HG02571 (cell line): ENCODE results near the gene MBOAT2.

Experiments used
- ATAC-seq: cut with Tn5 transposase; IDR thresholded peaks from one replicate; pipeline ENCODE4 v1.9.1; 2021; ENCODE audit warnings: mild to moderate bottlenecking, moderate library complexity; ENCODE audit not compliant: unreplicated experiment

The MBOAT2 gene

DNA sequence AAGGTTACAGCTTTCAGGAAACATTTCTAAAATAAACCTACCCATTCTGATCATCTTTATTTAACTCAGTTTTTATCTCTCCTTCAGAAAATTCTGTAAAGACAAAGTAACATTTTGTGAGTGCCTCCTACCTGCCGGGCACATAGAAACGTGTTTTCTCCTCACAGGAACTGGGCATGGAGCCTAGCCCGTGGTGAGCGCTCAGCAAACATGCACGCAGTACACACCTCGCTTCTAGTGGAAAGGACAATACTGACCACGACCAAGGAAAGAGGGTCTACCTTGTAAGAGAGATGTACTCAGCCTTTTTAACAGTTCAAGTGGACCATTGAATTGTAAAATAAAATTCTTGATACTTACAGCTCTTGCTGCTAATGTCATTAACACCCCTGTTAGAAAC lies 141.3 kb downstream of the MBOAT2 start:
- no peak for ATAC-seq

DNA sequence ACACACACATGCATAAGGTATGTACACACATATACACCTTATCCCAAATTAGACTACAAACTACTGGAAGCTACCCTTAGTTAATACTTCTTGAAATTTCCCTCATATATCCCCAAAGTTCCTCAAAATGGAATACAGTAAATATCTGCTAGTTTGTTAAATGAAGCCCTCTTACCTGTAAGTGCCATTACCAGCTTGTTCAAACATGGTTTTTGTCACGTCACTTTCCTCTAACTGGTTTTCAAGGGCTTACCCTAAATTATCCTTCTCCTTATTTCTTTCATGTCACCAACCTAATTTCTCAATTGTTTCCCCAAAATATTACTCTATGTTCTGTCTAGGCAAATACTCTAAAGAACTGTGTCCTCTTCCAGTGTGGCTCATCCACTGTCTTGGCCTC lies 141.7 kb downstream of the MBOAT2 start:
- no peak for ATAC-seq

DNA sequence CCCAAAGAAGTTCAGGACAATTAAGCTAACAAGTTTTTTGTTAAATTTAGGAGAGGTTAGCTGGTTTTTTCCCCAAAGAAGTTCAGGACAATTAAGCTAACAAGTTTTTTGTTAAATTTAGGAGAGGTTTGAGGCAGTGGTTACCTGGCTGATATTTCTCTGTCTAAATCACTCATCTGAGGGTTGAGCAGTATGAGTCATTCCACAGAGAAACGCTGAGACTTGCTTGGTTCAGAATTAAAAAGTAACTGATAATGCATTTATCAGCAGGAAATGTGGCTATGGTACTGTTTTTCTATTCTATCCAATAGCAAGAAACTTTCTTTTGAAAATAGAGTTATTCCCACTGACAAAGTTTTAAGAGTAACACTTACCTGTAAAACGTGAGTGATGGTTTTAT lies 143.2 kb downstream of the MBOAT2 start:
- no peak for ATAC-seq

DNA sequence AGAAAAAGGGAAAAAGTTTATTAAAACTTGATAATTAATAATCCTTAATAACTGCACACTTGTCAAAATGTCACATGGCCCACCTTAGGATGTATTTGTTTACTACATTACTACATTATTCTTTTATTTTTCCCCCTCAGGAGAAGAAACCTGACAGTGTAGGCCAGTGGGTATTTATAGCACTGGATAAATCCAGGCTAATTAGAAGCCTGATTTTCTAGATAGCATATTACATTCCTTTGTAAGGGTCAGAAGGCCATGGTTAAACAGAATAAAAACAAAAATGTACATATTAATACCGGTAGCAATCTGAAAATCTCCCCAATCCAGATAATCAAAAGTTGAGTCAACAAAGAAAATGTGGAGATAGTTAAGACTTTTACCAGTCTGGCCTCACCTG lies 144.6 kb downstream of the MBOAT2 start:
- no peak for ATAC-seq

DNA sequence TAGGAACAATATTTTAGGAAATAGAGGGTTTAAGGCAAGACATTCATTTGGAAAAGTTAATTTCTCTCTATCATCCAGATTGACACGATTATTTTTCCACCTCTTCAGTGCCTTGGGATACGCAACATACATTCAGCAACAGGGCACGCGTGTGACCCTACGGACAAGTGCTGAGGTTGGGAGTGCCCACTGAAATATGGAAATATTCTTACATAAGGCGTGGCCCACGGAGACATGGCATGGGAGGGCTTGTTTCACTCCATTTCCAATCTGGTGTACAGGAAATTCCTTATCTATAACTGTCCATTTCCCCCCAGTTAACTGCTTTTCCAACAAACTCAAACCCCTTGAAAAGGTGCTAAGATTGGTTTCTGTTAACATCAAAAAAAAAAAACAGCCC lies 145.2 kb downstream of the MBOAT2 start:
- ATAC-seq = no peak

DNA sequence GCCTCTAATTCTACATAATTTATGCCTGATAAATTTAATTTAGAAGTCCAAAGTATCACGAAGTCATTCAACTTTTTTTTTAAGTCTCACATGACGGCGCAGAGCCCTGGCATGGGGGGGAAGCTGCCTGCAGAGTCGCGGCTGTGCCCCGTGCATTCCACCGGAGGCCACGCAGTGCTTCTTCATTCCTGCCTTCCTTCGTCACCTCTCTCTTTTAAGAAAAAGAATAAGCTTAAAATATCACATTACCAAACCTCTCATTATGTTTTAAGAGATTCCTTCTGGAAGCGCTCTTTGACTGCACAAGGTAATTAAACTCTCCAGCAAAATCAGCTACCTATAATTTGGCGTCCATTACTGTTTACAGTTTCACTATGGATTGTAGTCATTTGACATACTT lies 145.8 kb downstream of the MBOAT2 start:
- no peak for ATAC-seq

DNA sequence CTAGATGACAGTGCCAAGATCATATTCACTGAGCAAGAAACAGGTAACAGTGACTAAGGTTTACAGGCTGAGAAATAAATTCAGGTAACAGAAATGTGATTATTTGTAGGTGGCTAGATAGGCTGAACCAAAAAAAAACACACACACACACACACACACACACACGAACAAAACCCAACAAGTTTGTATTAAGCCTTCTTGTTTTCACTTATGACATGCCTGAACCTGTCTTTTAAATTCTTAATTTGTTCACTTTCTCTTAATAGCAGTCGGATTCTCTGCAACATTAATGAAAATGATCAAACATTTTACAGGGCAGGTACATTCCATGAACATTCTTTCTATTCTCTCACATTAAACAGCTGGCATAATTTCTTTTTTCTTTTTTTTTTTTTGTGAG lies 147.3 kb downstream of the MBOAT2 start:
- ATAC-seq = no peak

DNA sequence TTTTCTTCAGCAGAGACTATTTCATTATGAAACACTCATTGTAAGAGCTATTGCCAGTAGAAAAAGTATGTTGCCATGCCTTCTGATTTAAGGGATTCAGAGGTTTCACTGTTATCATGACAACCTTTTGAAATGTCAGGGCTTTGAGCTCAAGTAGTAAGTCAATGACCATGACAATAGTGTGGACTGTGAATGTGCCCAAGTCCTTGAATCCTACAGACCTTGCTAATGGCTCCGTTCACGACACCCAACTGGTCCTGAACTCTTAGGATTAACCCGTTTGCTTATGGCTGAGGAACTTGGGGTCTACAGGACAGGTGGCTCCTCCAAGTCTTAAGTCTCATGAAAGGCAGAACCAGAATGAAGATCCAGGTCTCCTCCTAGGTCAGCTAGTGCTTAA lies 148.5 kb downstream of the MBOAT2 start:
- no peak for ATAC-seq

DNA sequence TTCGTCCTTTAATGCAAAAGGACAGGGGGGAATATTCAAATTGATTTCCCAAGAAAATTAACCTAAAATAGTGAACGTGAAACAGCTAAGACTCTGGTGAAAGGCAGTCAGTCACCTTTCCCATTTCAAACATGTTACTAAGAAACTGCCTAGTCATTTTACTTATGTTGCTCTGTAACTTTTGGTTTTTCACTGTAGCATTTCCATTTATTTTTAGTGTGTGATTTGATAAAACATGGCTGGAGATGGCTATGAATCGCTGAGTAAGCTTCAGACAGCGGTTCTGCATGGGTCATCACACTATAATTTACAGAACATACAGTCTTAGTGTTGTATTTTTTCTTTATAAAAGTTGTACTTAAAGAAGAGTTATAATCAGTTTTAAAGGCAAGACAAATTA lies 150.1 kb downstream of the MBOAT2 start:
- no peak for ATAC-seq

DNA sequence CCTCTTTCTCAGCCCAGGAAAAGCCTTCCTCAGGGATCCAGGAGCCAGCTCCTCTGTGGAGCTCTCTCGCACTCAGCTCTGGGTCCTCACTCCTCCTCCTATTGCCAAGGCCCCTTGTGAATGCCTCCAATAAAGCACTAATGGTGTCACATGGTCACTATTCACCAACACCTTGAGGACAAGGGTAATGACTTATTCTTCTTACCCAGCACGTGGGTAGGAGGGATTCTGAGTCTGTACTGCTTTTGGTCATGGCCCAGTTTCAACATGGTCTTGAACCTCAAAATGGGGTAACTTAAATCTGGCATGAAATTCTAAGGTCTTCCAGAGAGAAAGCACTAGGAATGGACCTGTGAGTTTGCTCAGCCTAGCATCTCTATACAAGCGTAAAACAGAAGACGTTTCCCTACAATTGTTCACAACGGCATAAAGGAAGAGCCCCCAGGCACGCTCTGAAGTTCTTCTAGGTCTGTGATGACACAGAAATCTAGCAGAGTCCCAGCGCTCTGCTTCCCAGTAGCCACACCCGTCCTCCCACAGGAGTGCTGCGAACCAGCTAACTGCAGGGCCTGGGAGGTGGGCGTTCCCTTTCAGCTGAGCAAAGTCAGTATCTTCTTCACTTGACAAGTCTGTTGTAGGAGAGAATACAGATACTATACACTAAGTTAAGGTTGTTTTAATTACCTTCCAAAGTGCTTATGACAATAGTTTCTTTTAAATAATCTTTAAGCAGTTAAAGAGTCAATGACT lies 151.5 kb downstream of the MBOAT2 start:
- ATAC-seq = no peak

DNA sequence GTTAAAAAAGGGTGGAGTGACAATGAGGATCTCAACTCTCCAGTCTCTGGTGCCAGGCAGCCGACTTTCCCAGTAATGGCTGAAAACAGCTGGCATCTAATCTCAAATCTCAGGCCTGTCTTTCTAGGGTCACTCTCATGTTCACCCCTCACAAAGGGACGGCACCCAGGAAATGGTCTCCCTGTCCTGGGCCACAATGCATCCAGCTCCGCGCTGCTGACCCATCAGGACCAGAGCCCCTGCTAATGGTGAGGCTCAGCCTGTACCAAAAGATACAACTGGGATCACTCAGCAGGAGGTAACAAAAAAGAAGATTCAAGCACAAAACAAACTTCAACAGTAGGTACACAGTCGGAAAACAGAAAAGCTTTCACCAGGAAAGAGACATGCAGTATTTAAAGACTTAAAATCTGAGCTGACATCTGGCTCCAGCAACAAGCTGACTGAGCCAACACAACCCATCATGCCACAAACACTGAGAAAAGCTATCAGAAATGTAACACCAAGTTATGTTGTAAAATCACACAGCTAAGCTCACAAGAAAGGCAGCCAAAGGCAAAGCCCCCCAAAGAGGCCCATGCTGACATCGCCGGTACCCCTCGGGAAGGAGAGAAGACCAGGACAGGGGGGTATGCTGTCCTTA lies 152.5 kb downstream of the MBOAT2 start:
- ATAC-seq = no peak

DNA sequence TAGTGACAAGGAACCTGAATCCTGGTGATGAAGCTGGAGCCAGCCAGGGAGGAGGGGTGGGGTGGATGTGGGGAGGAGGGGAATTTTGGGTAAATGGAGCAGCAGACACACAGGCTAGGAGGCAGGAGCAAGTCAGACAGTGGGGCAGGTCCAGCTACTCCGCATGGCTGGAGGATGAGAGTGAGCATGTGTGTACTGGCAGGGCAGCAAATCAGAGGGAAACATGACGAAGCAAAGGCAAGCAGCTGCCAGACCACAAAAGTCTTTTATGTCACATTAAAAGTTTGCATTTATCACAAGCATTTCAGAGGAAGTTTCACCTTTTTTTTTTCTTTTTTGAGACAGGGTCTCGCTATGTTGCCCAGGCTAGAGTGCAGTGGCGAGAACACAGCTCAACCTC lies 154.2 kb downstream of the MBOAT2 start:
- ATAC-seq = no peak

DNA sequence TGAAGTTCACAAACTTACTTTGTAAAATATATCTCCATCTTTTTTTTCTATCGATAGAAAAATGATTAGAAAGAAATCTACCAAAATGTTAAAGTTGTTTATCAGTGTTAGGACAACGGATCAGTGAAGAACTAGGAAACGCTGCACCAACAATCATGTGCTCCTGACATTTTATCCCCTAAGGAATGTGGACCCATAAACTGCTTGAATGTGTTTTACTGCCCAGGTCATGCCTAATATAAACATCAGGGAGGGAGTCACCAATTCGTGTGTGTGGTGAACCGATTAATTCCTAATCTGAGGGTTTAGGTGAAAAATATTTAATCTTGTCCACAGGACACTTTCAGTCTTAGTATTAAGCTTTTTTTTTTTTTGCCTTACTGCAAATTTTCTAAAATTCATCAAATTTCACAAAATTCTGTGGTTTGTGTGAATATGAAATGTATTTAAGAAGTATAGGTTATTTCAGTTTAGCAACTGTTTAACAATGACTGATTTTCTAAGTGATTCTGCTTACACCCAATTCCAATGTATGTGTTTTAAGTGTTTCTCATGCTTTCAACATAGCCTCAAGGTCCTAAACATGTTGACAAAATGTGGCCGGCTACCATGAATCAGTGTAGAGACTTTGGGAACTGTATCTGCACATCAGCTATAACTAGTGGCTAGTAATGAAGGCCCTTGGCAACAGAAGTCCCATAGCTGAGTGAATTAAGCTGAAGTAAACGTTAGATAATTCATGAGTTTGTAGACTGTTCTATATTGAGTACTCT lies 155.0 kb downstream of the MBOAT2 start:
- ATAC-seq = no peak

DNA sequence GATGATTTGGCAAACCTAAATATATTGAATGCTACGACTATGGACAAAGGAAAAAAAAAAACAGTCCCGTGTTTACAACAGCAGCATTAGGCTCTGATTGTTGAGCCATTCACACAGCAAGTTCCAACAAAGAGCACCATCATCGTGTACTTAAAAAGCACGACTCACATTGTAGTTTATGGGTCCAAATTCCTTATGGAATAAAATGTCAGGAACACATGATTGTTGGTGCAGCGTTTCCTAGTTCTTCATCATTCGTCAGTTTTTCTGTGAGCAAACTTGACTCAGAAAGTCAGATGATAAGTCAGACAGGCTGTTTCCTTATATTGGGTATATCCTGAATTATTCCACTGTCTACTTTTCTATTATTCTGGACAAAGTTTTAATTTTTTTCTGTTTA lies 156.1 kb downstream of the MBOAT2 start:
- ATAC-seq = no peak

DNA sequence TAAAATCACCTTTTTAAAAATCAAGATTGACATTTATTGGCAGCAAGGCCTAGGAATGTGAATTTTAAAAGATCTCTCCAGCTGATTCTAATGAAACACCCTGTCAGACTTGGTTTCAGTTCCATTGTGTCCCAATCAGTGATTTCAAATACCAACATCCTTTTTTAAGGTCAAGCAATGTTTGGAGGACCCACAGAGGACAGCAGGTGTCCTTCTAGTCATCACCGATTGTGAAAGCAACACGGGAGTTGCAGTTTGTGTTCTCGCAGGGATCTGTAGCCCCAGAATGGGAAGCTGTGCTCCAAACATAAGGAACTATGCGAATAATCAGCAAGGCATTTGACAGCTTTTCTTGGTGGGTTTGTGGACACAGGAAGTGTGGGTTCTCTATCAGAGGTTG lies 161.6 kb downstream of the MBOAT2 start:
- ATAC-seq = no peak

DNA sequence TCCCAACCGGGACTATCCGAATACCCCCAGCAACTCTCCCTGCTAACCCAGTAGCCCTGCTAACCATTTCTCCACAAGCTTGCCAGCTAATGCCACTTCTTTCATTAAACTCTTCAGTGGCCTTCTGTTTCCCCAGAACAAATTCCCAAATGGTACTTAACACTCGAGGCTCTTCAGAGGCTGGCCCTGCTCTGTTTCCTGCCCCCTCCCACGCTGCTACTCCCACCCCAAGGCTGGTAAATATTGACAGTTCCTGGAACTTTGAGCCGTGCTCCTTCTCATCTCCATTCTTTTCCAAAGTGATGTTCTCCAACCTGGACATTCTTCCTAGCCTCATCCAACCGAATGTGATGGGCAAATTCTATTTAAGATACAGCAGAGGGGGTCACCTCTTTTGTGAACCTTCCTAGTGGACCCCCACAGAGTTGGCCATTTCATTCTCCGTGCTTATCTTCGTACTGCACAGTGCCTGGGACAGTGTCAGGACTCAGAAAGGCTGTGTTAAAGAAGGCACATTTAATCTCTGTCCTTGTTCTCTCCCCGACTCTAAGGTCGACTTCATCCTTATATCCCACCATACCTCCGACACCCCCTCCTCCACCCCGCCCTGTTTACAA lies 162.9 kb downstream of the MBOAT2 start:
- ATAC-seq = no peak

DNA sequence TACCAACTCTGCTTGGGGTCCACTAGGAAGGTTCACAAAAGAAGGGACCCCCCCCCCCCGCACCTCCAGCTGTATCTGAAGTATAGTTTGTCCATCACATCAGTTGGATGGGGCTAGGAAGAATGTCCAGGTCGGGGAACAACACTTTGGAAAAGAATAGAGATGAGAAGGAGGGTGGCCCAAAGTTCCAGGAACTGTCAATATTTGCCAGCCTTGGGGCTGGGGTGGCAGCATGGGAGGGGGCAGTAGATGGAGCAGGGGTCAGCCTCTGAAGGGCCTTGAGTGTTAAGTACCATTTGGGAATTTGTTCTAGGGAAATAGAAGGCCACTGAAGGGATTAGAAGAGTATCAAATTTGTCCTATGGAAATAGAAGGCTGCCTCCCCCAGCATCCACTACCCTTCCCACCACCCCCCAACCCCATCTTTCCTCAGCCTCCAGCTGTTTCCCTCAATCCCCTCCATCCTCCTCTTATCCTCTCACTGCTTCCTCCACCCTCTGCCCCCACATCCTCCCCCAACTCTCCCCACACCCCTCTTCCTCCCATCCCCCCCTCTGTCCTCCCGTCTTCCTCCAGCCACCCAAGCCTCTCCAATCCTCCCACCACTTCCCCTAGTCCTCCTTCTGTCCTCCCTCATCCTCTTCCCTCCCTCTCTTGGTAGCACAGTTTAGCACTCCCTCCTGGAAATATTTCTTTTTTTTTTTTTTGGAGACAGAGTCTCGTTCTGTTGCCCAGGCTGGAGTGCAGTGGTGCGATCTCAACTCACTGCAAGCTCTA lies 164.1 kb downstream of the MBOAT2 start:
- no peak for ATAC-seq

DNA sequence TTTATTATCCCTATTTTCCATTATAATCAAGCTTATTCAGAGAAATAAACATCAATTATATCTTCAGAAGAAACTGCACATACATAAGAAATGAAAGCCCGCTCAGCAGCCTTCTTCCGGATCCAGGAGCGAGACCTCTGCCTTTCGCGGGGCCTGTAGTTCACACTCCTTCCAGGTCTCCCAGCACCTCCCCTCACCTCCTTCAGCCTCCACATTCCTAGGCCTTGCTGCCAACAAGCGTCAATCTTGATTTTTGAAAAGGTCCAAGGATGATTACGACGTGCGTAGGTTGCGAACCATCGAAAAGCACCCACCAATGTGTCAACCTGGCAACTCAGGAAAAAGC lies 165.7 kb downstream of the MBOAT2 start:
- no peak for ATAC-seq

DNA sequence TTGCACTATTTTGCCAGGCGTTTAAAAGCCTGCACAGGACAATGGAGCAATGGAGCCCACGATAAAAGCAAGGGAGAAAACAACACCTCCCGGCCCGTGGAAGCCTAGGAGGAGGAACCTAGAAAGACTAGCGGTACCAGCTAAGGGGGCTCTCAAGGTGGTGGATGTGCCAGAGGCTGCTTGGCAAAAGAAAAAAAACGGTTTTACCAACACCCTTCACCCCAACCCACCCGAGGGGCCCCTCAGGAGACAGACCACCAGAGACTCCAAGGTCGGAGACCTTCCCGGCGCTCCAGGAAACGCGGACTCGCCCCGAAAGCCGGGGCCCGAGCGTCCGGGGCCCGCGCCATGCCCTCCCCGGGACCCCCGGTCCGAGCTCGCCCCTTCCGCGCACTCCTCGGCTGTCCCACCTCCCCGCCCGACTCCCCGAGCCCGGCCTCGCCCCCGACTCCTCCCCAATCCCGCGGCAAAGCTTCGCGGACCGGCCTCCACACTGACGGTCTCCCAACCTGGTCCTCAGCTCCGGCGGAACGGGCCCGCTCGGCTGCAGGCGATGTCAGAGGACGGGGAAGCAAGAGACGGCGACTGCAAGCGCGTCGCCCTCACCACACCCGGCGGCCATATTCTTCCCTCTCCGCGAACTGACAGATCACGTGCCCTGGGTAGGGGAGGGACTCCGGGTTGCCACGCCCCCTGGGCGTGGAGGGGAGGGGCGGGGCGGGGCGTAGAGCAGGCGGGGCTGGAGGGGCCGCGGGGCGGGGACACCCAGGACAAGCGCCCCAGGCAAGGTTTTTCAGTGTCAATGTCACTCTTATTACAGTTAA lies 166.3 kb downstream of the MBOAT2 start, which contains the start of gene KIDINS220:
KIDINS220 (minus strand) TSS at position 643 of the 824 bp plus-strand sequence. CDS start 10,520 bp downstream, outside the sequence.
- peak; percentile 87 for ATAC-seq

DNA sequence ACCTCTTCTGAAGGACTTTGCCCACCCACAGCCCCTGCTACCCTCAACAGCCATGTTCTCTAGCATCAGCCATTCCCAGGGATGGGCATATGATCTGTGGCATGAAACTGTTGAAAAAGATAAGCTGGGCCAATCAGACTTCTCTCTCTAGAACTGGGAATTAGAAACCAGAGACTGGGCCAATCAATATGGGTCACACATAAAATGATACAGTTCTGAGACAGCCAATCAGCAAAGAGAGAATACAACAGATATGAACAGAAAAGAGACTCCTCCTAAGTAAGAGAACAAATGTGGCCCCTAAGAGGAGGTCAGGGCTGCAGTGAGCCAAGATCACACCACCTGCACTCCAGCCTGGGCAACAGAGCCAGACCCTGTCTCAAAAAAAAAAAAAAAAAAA lies 168.2 kb downstream of the MBOAT2 start:
- ATAC-seq = no peak
